Measurements from ENCODE around the gene PXDN.
"Not testable (repeated sequence)": the region's sequence is repeated elsewhere in the genome, so short reads cannot be mapped to it uniquely, and the experiment has no call there.

Gene PXDN

GRCh38 chr2:1623906-1624445 is 120.3 kb downstream of the PXDN start:
- Mint-ChIP-seq H3K4me1 (peaks cover 38% of the 10 kb centered on the region), H3K4me3 (no peak overlapping the region), H3K27ac (no peak overlapping the region), H3K27me3 (ENCODE audit: low read depth, poor library complexity) (peaks cover 5% of the 10 kb centered on the region), H3K36me3 (ENCODE audit: low read depth) (peaks cover 9% of the 10 kb centered on the region), H3K9me3 (peaks cover 12% of the 10 kb centered on the region)
- TF ChIP-seq CTCF (IDR thresholded peaks at IDR 0.05): no peak
- no peak for DNase-seq

GRCh38 chr2:1622521-1623200 is 121.7 kb downstream of the PXDN start:
- peaks cover 8% of the 10 kb centered on the region for H3K9me3 Mint-ChIP-seq

GRCh38 chr2:1621976-1622375 is 122.3 kb downstream of the PXDN start:
- H3K27me3 Mint-ChIP-seq (ENCODE audit: low read depth, poor library complexity); H3K27ac Mint-ChIP-seq; H3K4me3 Mint-ChIP-seq; H3K36me3 Mint-ChIP-seq (ENCODE audit: low read depth); H3K9me3 Mint-ChIP-seq; DNase-seq: not testable (repeated sequence)
- H3K4me1 Mint-ChIP-seq: peaks cover 41% of the 10 kb centered on the region

More at GRCh38 chr2:1622521-1623200, 121.7 kb downstream of the PXDN start:
- peaks cover 5% of the 10 kb centered on the region for H3K27me3 Mint-ChIP-seq (ENCODE audit: low read depth, poor library complexity)
- H3K36me3 Mint-ChIP-seq (ENCODE audit: low read depth): no peaks in the 10 kb centered on the region
- no peak overlapping the region for H3K4me3 Mint-ChIP-seq
- no peak for DNase-seq
- no peak overlapping the region for H3K27ac Mint-ChIP-seq
- peaks cover 43% of the 10 kb centered on the region for H3K4me1 Mint-ChIP-seq
- TF ChIP-seq CTCF (IDR thresholded peaks at IDR 0.05): no peak

- Mint-ChIP-seq H3K27me3 (ENCODE audit: low read depth, poor library complexity) (peaks cover 5% of the 10 kb centered on the region), H3K9me3 (peaks cover 8% of the 10 kb centered on the region), H3K4me3 (no peak overlapping the region), H3K36me3 (ENCODE audit: low read depth) (no peaks in the 10 kb centered on the region), H3K27ac (no peak overlapping the region), H3K4me1 (peaks cover 38% of the 10 kb centered on the region)
- no peak for TF ChIP-seq CTCF (IDR thresholded peaks at IDR 0.05)
- no peak for DNase-seq
Measured at GRCh38 chr2:1621501-1621900, 122.8 kb downstream of the PXDN start.

GRCh38 chr2:1621041-1621440 is 123.3 kb downstream of the PXDN start:
- H3K36me3 Mint-ChIP-seq (ENCODE audit: low read depth): no peaks in the 10 kb centered on the region
- peaks cover 34% of the 10 kb centered on the region for H3K4me1 Mint-ChIP-seq
- peaks cover 5% of the 10 kb centered on the region for H3K27me3 Mint-ChIP-seq (ENCODE audit: low read depth, poor library complexity)
- DNase-seq: no peak
- H3K9me3 Mint-ChIP-seq: peaks cover 8% of the 10 kb centered on the region
- H3K27ac Mint-ChIP-seq: no peak overlapping the region
- no peak for TF ChIP-seq CTCF (IDR thresholded peaks at IDR 0.05)
- no peak overlapping the region for H3K4me3 Mint-ChIP-seq

GRCh38 chr2:1620081-1620480 is 124.2 kb downstream of the PXDN start:
- H3K27ac Mint-ChIP-seq: no peak overlapping the region
- H3K4me1 Mint-ChIP-seq: peaks cover 29% of the 10 kb centered on the region
- no peak for DNase-seq
- no peak overlapping the region for H3K4me3 Mint-ChIP-seq
- H3K36me3 Mint-ChIP-seq (ENCODE audit: low read depth): no peaks in the 10 kb centered on the region
- H3K27me3 Mint-ChIP-seq (ENCODE audit: low read depth, poor library complexity): peaks cover 5% of the 10 kb centered on the region
- TF ChIP-seq CTCF (IDR thresholded peaks at IDR 0.05): no peak
- peaks cover 8% of the 10 kb centered on the region for H3K9me3 Mint-ChIP-seq
